Measurements from ENCODE around the gene KRTAP5-9. TPM values are rescaled to one million over a fixed set of nuclear protein-coding genes. Genes with fewer than 3 reads are reported as not detected.
"Not testable (repeated sequence)": the region's sequence is repeated elsewhere in the genome, so short reads cannot be mapped to it uniquely, and the experiment has no call there.

Gene KRTAP5-9
- total and polyA plus RNA-seq, 9 of the 15 experiments (the other 6 are each of a cell fraction or from before 2014, with no cell fraction given): not detected

DNA sequence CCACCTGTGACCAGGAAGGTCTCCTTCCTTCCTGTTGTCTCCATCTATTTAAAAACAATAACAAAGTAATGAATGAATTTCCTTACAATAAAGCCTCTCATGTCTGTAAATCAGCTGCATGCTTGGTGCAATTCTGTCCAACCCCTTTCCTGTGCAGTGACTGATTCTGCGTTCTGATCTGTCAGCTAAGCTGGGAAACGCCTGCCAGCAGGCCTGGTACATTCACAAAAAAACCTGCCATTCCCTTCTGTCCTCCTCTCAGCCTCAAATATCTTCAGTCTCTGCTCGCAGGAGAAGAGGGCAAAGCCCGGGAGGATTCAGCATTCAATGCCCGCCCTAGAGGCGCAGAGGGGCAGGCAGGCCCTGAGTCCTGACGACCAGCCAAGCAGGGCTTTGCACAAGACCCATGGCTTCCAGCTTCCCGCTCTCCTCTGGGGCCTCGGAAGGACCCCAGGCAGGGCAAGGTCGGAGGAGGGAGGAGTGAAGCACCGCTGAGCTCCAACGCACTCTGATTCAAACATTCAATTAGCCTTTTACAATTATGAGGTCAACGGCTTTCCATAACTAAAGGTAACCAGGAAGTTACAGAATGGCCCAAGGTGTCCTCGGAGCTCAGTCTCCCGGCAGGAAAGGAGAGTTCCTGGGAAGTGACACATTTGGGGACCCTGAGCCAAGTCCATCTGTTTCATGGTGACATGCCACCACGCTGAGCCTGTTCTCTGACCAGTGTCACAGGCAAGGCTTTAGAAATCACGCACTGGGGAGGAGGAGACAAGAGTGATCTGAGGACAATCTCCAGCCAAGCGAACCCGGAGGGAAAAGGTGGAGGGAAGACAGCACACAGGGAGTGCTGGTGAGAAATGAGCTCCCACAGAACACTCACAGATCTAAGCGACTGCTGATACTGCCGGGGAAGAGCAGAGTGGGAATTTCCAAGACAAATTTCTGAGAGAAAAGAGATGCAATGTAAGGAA, 18.7 kb downstream of the KRTAP5-9 start:
- intact Hi-C loops (cut with micrococcal nuclease); H2AFZ ChIP-seq (ENCODE audit: low read depth, low read length); H3K79me2 ChIP-seq (ENCODE audit: control insufficient read depth, insufficient read depth, low read length); ATAC-seq; H3K4me3 ChIP-seq; in situ Hi-C loops (cut with MboI); H3K9me3 ChIP-seq (replicated peaks; ENCODE audit: control insufficient read depth, insufficient read depth, low read depth, low read length); H3K4me2 ChIP-seq (ENCODE audit: insufficient read depth, low read length); H3K36me3 ChIP-seq (ENCODE audit: control insufficient read depth, insufficient read depth, low read length); CTCF ChIA-PET (ENCODE audit: low intra/inter-chr PET ratio); POLR2A ChIA-PET; H3K9ac ChIP-seq (ENCODE audit: insufficient read depth in 1 of 2, low read depth in 2 of 2, low read length in 2 of 2); H3K27ac ChIP-seq (ENCODE audit: extremely low read depth, low read depth, low read length); H3K9me1 ChIP-seq (ENCODE audit: control insufficient read depth, insufficient read depth, low read length); H3K4me1 ChIP-seq (replicated peaks in 1 of 2; ENCODE audit: control insufficient read depth in 2 of 2, insufficient read depth in 2 of 2, low read length in 2 of 2); BruUV-seq (replicated peaks); FAIRE-seq; DNase-seq (ENCODE audit: extremely low read depth in 1 of 4, low spot score in 3 of 4); H4K20me1 ChIP-seq (replicated peaks; ENCODE audit: control insufficient read depth, insufficient read depth, low read length): not testable (repeated sequence)
- peaks cover 14 to 49% of the 10 kb centered on the region in 2 experiments; a peak in 4 of 5 replicates for H3K27me3 ChIP-seq (ENCODE audit: control insufficient read depth in 2 of 2, insufficient read depth in 2 of 2, low read length in 2 of 2)
- 2% methylated on average over 12 of the region's 21 CpGs for WGBS (ENCODE audit: insufficient coverage, low coverage, missing lambda C conversion rate)

DNA sequence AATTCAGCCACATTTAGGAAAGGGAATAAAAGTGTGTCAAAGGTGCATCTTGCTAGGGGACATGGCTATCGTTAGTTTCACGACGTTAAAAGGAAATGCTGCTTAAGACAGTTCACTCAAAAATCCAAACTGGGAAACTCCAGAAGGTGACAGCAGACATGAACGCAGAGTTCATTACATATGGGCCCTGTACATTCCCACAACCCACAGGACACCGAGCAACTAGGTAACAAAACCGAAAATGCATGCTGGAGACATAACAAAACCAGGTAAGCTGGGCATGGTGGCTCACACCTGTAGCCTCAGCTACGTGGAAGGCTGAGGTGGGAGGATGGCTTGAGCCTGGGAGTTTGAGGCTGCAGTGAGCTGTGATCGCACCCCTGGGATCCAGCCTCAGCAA, 19.4 kb downstream of the KRTAP5-9 start:
- ATAC-seq; H3K4me2 ChIP-seq (ENCODE audit: insufficient read depth, low read length); DNase-seq (ENCODE audit: extremely low read depth in 1 of 4, low spot score in 3 of 4); H3K9me1 ChIP-seq (ENCODE audit: control insufficient read depth, insufficient read depth, low read length); BruUV-seq (replicated peaks); H4K20me1 ChIP-seq (replicated peaks; ENCODE audit: control insufficient read depth, insufficient read depth, low read length); H3K9me3 ChIP-seq (replicated peaks; ENCODE audit: control insufficient read depth, insufficient read depth, low read depth, low read length); FAIRE-seq; H3K4me1 ChIP-seq (replicated peaks in 1 of 2; ENCODE audit: control insufficient read depth in 2 of 2, insufficient read depth in 2 of 2, low read length in 2 of 2); H3K9ac ChIP-seq (ENCODE audit: insufficient read depth in 1 of 2, low read depth in 2 of 2, low read length in 2 of 2); H3K36me3 ChIP-seq (ENCODE audit: control insufficient read depth, insufficient read depth, low read length); H3K4me3 ChIP-seq; H3K27ac ChIP-seq (ENCODE audit: extremely low read depth, low read depth, low read length); in situ Hi-C loops (cut with MboI); H2AFZ ChIP-seq (ENCODE audit: low read depth, low read length); H3K79me2 ChIP-seq (ENCODE audit: control insufficient read depth, insufficient read depth, low read length); POLR2A ChIA-PET; intact Hi-C loops (cut with micrococcal nuclease); CTCF ChIA-PET (ENCODE audit: low intra/inter-chr PET ratio): not testable (repeated sequence)
- H3K27me3 ChIP-seq (ENCODE audit: control insufficient read depth in 2 of 2, insufficient read depth in 2 of 2, low read length in 2 of 2): peaks cover 16 to 56% of the 10 kb centered on the region in 2 experiments
- 0% methylated on average over 8 of the region's 8 CpGs for WGBS (ENCODE audit: insufficient coverage, low coverage, missing lambda C conversion rate)
